Spinal cord (tissue), 10 donors: ENCODE measurements around the gene PXYLP1. TPM values are rescaled to one million over a fixed set of nuclear protein-coding genes. Genes with fewer than 3 reads are reported as not detected.

Source experiments
- DNase-seq, 6 donors: peaks; one replicate each; pipeline versions ENCODE4 v3.0.0 to v3.0.0-alpha.2; 2013 to 2015; ENCODE audit warnings: low spot score in 6 of 6, low read depth in 4 of 6
- H3K27ac ChIP-seq: one replicate; pipeline ENCODE4 v1.5.1; 2013; ENCODE audit warnings: low read depth, low read length, control low read depth
- H3K27me3 ChIP-seq: one replicate; pipeline ENCODE4 v1.6.1; 2013; ENCODE audit warnings: low read length; ENCODE audit not compliant: control insufficient read depth, insufficient read depth
- H3K36me3 ChIP-seq: one replicate; pipeline ENCODE4 v1.6.1; 2013; ENCODE audit warnings: low read length; ENCODE audit not compliant: control insufficient read depth, insufficient read depth
- H3K4me1 ChIP-seq: one replicate; pipeline ENCODE4 v1.6.1; 2013; ENCODE audit warnings: low read length; ENCODE audit not compliant: control insufficient read depth, insufficient read depth
- H3K4me3 ChIP-seq: one replicate; pipeline ENCODE4 v1.5.1; 2013; ENCODE audit warnings: low read depth, low read length, control low read depth
- H3K9me3 ChIP-seq: one replicate; pipeline ENCODE4 v1.6.1; 2013; ENCODE audit warnings: low read length; ENCODE audit not compliant: control insufficient read depth, insufficient read depth
- WGBS: methylation state at CpG from one replicate; pipeline ENCODE4 v1.1.5; 2013; ENCODE audit warnings: missing lambda C conversion rate; ENCODE audit not compliant: insufficient coverage; 5-methylcytosine and 5-hydroxymethylcytosine counted together
- polyA plus RNA-seq, 2 donors: library from polyadenylated mRNA; unstranded; fragments of 120-200 nt; gene quantifications; one replicate each; pipeline ENCODE4 v1.2.1, GENCODE V29; 2013; ENCODE audit not compliant: insufficient read length in 2 of 2
- total RNA-seq, 2 donors: library from RNA; depleted of rRNA in 1 of 2; stranded (reverse); fragments of 120-200 nt in 1 of 2; fragments of >200 nt in 1 of 2; gene quantifications; one replicate each; pipeline versions ENCODE4 v1.2.3 to v1.2.4, GENCODE V29; 2013 to 2014
- donor health status: healthy.

PXYLP1 gene
- total and polyA plus RNA-seq, 4 donors, result 33.2 to 48.6 (median 42.1) TPM

DNA sequence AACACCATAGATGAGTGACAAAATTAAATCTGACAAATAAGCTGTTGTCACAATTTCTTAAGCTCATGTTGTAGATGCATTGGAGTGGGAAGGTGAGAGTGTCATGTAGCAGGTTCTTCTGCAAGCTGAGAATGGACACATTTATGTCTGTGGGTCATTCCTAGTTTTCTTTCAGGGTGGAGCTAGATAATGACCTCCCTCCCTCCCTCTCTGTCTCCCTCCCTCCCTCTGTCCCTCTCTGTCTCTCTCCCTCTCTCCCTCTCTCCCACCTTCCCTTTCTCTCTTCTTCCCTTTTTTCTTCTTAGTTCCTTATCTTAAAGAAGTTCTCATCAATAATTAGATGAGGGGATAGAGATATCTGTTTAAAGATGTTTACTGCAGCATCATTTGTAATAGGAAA is 36.0 kb downstream of the PXYLP1 start:
- Histone ChIP-seq H3K4me3 (no peak overlapping the region), H3K36me3 (peaks cover 23% of the 10 kb centered on the region), H3K27me3 (no peaks in the 10 kb centered on the region), H3K4me1 (peaks cover 18% of the 10 kb centered on the region), H3K27ac (no peak overlapping the region), H3K9me3 (no peaks in the 10 kb centered on the region)
- DNase-seq, result no peak

DNA sequence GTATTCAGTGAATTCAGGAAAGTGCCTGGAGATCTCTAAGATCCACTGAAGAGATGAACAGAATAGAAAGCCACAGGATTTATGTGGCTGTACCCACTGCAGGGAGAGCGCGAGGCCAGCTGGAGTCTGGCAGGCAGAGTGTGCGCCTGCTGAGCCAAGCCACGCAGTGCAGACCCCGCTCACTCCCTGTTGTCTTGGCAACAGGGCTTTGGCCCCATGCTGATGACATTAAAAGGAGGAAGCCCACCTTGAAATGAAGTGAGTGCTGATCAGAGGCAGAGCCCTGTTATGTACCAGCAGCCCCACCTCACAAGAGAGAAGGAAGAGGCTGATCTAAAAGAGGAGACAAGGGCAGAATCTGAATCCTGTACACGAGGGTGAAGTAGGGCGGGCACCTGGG is 36.7 kb downstream of the PXYLP1 start:
- H3K4me1 ChIP-seq, result peaks cover 18% of the 10 kb centered on the region
- H3K27ac ChIP-seq, result no peak overlapping the region
- H3K4me3 ChIP-seq, result no peak overlapping the region
- H3K27me3 ChIP-seq, result no peaks in the 10 kb centered on the region
- peak in 1 of 6 donors; percentile 82 for DNase-seq
- H3K36me3 ChIP-seq, result peaks cover 23% of the 10 kb centered on the region
- 34% methylated on average over 5 of the region's 7 CpGs for WGBS
- H3K9me3 ChIP-seq, result no peaks in the 10 kb centered on the region

DNA sequence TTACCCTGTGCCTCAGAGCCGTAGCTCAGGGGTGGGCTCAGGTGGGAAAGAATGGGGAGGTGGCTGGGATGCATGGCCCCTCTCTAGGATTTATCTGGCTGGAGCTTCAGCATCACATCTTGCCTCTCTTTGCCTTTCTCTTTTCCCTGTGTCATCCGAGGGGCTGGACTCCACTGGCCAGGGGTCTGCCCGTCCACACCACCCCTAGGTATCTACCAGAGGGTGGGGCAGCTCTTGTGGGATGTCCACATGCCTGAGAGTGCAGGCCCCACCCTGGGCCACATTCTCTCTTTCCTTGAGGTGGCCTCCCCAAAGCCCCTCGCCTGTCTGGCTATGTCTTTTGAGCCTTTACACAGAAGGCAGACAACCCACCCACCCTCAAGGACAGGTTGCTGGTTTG is 37.2 kb downstream of the PXYLP1 start:
- Histone ChIP-seq H3K4me3 (no peak overlapping the region), H3K9me3 (no peaks in the 10 kb centered on the region), H3K4me1 (peaks cover 18% of the 10 kb centered on the region), H3K36me3 (peaks cover 21% of the 10 kb centered on the region), H3K27ac (no peak overlapping the region), H3K27me3 (no peaks in the 10 kb centered on the region)
- 100% methylated on average over 2 of the region's 4 CpGs for WGBS
- DNase-seq, result no peak

DNA sequence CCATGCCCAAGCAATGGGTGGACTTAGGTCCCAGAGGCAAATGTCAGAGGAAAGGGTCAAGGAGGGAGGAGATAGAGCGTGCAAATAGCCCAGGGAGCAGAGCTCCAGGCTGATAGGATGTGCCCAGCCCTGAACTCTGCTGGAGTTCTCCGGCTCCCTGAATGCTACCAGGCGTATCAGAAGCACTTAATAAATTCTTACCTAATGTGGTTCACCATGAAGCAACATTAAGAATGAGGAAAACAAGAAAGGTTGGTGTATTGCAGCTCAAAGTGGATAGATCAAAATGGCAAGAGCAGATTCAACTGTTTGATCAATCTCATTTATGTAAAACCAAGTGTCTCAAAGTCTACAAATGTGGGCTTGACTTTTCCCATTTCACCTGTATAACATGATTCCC is 38.3 kb downstream of the PXYLP1 start:
- H3K9me3 ChIP-seq, result no peaks in the 10 kb centered on the region
- H3K27me3 ChIP-seq, result no peaks in the 10 kb centered on the region
- peaks cover 18% of the 10 kb centered on the region for H3K4me1 ChIP-seq
- H3K4me3 ChIP-seq, result no peak overlapping the region
- H3K27ac ChIP-seq, result no peak overlapping the region
- H3K36me3 ChIP-seq, result peaks cover 22% of the 10 kb centered on the region
- DNase-seq, result no peak
- 80% methylated on average over 1 of the region's 3 CpGs for whole genome bisulfite sequencing

DNA sequence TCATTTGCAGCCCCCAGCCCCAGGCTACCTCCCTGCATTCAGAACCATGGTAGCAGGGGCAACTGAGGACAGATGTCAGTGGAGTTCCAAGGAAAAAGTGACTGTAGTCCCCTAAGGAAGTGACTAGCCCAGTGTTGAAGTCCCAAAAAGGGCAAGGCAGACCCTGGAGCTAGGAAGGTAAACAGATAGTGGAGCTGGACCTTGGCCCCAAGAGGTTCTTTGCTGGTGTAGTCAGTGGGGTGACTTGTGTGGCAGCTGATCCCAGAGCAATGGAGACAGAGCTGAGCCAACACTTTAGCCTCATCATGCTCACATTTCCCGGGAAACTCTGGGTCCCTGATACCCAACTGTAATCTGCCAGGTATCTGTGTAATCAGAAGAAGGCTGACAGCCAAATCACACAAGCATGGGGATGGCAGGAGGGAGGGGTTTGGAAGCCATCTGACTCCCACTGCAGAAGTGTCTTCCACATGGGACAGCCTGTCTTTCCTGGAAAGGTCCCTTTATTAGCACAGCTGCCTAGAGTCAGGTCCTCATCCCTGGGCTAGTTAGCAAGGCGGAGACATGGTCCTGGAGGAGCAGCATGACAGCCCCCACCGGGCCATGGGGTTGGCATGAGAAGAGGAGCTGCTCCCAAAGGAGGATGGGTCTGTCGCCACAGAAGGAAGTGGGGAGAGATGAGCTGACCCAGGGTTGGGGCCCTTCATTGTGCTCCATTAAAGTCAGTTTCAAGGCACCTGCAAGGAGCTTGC is 39.8 kb downstream of the PXYLP1 start:
- H3K9me3 ChIP-seq, result no peaks in the 10 kb centered on the region
- H3K27me3 ChIP-seq, result no peaks in the 10 kb centered on the region
- H3K4me1 ChIP-seq, result peaks cover 10% of the 10 kb centered on the region
- no peak overlapping the region for H3K27ac ChIP-seq
- H3K4me3 ChIP-seq, result no peak overlapping the region
- DNase-seq, result no peak
- 91% methylated on average over 3 of the region's 4 CpGs for WGBS
- H3K36me3 ChIP-seq, result peaks cover 15% of the 10 kb centered on the region

DNA sequence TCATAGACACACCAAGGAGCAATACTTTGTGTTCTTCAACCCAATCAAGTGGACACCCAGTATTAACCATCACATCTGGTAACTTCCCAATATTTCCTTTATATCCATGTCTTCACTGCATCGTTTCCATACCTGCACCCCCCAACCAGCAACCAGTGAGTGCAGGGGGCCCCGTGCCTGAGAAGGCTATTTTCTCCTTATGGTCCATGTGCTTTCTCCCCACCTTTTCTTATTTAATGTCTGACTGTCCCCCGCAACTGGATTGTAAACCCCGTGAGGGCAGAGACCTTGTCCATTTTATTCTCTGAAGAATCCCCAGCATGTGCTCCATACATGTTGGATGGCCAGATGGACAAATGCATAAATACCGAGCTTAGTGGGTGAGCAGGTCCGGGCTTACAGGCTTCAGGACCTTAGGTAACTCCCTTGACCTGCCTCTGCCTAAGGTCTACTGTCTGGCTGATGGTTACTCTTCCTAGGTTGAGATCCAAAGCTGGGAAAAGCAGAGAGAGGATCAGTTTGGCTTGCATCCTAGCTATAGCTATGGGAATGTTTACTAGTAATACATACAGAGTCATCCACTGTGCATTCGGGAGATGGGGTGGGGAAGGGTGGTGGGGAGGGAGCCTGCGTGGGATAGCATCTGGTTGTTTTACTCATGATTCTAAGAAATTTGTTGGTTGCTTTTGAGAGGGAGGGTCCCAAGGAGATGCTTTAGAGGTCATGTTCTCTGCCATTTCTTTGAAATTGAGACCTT is 41.5 kb downstream of the PXYLP1 start:
- no peak for DNase-seq
- 83% methylated on average over 8 of the region's 8 CpGs for WGBS
- no peak overlapping the region for H3K4me3 ChIP-seq
- no peaks in the 10 kb centered on the region for H3K9me3 ChIP-seq
- no peaks in the 10 kb centered on the region for H3K27me3 ChIP-seq
- peaks cover 15% of the 10 kb centered on the region for H3K36me3 ChIP-seq
- no peak overlapping the region for H3K27ac ChIP-seq
- H3K4me1 ChIP-seq, result peaks cover 11% of the 10 kb centered on the region

DNA sequence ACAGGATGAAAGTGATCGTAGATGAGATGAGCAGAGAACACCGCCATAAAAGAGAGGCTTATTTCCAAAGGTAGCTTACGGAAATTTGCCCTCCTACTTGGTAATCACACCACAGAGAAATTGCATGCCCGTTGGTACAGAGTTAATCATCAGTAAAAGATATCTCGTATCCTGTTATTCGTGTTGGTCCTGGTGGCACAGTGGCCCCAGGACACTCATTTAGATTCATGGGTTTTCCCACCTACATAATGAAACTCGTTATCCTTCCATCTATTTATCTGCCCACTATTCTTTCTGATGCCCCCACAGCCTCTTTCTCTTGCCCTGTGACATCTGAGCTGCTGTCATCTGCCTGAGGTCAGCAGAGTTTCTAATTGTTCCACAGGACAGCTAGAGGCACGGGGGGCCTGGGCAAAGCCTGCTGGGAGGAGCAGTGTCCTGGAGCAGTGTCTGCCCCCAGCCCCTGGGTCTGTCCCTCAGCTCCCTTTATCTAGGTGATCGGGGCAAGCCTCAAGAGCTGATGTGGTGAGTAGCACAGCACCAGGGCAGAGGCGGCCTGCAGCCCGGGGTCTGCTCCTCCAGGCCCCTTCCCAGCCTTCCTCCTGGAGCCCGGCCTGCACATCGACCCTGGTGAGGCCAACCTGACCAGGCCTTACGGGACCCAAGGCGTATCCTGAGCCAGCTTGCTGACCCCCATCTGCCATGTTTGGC is 42.2 kb downstream of the PXYLP1 start:
- no peak overlapping the region for H3K27ac ChIP-seq
- no peaks in the 10 kb centered on the region for H3K9me3 ChIP-seq
- peak in 1 of 6 donors; percentile 47 for DNase-seq
- H3K36me3 ChIP-seq, result peaks cover 13% of the 10 kb centered on the region
- H3K27me3 ChIP-seq, result no peaks in the 10 kb centered on the region
- H3K4me3 ChIP-seq, result no peak overlapping the region
- WGBS, result 85% methylated on average over 13 of the region's 15 CpGs
- peaks cover 11% of the 10 kb centered on the region for H3K4me1 ChIP-seq

DNA sequence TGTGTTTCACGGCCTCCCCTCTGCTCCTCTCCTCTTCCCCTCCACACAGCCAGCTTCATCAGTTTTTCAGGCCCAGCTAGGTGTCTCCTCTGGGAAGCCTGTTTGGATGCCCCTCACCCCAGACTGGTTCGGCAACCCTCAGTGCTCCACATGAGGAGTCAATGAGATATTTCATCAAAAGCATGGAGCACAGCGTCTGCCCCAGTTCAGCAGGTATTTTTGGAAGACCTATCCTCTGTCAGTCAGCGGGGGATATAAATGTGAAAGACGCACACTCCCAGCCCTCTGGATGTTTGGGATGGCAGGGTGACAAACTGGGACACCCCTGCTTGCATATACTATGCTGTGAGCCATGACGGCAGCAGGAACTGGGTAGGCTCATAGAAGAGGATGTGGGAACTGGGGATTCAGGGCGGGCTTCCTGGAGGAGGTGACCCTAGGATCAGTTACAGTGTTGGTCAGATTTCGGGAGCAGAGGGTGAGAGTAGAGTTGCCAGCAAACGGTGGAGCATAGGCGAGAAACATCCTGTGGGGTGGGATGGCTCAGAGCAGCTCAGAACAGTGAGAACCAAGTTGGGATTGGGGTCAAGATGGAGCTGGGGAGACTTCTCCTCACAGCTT is 42.9 kb downstream of the PXYLP1 start:
- Histone ChIP-seq H3K36me3 (peaks cover 12% of the 10 kb centered on the region), H3K27ac (no peak overlapping the region)
- WGBS, result 97% methylated on average over 9 of the region's 10 CpGs

DNA sequence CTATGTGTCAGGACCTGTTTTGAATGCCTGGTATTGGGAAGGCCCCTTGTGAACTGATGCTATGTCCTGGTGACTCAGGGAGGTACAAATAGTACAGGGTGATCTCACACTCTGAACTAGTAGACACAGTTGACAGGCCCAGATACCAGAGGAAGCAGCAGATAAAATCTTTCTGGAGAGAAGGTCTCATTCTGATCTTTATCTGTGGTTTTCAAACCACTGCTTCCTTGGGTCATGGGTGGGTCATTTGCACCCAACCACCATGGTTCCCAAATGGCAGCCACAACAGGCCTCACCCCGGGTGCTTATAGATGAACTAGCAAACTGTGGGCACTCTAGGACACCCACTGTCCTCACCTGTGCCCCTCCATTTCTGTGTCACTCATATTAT is 43.4 kb downstream of the PXYLP1 start:
- H3K4me1 ChIP-seq, result peaks cover 20% of the 10 kb centered on the region
- no peaks in the 10 kb centered on the region for H3K27me3 ChIP-seq
- 0% methylated on average over 1 of the region's 1 CpG for WGBS
- no peak for DNase-seq
- peaks cover 11% of the 10 kb centered on the region for H3K36me3 ChIP-seq
- no peak overlapping the region for H3K27ac ChIP-seq
- no peak overlapping the region for H3K4me3 ChIP-seq
- no peaks in the 10 kb centered on the region for H3K9me3 ChIP-seq

More for the DNA sequence above, 42.9 kb downstream of the PXYLP1 start:
- no peaks in the 10 kb centered on the region for H3K27me3 ChIP-seq
- peaks cover 16% of the 10 kb centered on the region for H3K4me1 ChIP-seq
- no peaks in the 10 kb centered on the region for H3K9me3 ChIP-seq
- H3K4me3 ChIP-seq, result no peak overlapping the region
- no peak for DNase-seq
